ENCODE data around the gene SMG9. TPM values are rescaled to one million over a fixed set of nuclear protein-coding genes. Genes with fewer than 3 reads are reported as not detected.
A peak's percentile ranks its signal among the peaks of the same experiment; 100 is the strongest.
"Not testable (repeated sequence)": the region's sequence is repeated elsewhere in the genome, so short reads cannot be mapped to it uniquely, and the experiment has no call there.

The SMG9 gene
- total RNA-seq, 2 experiments from 2014 or later = 69.1 to 71.0 TPM

GRCh38 chr19:43765109-43765876 is 10.5 kb upstream of the SMG9 start:
- H3K4me1 Mint-ChIP-seq = peaks cover 60% of the 10 kb centered on the region
- H3K36me3 Mint-ChIP-seq (ENCODE audit: low read depth) = peaks cover 28% of the 10 kb centered on the region
- no peaks in the 10 kb centered on the region for H3K27me3 Mint-ChIP-seq
- CTCF ChIA-PET = interaction anchor here (0.6 to 7.4 kb wide), 10 partner anchors 11 to 304 kb away, joined by 3 to 88 read pairs (median 4); partner anchors contain the start of genes KCNN4 and SMG9
- no peaks in the 10 kb centered on the region for H3K9me3 Mint-ChIP-seq
- POLR2A ChIA-PET = interaction anchor here (0.7 to 1.2 kb wide), 4 partner anchors 11 to 97 kb away, joined by 3 to 5 read pairs (median 4); partner anchors contain the start of gene SMG9
- peak; percentile 80 for DNase-seq
- peak overlapping the region; percentile 21 for H3K4me3 Mint-ChIP-seq
- peak overlapping the region; percentile 86 for H3K27ac Mint-ChIP-seq

- not testable (repeated sequence) for H3K9me3 Mint-ChIP-seq, H3K27me3 Mint-ChIP-seq, DNase-seq
- Mint-ChIP-seq H3K36me3 (ENCODE audit: low read depth) (peaks cover 28% of the 10 kb centered on the region), H3K4me1 (peaks cover 60% of the 10 kb centered on the region), H3K4me3 (peak overlapping the region; percentile 21), H3K27ac (peak overlapping the region; percentile 86)
- ChIA-PET CTCF (interaction anchor here (1.0 to 7.4 kb wide), 7 partner anchors 10 to 210 kb away, joined by 3 to 88 read pairs (median 12); partner anchors contain the start of genes KCNN4 and SMG9), POLR2A (interaction anchor here (0.8 to 1.2 kb wide), 2 partner anchors 10 to 96 kb away, joined by 3 to 4 read pairs; partner anchors contain the start of gene SMG9)
Observed at GRCh38 chr19:43764684-43765083, 9.9 kb upstream of the SMG9 start.

- Mint-ChIP-seq H3K4me3 (no peak overlapping the region), H3K27ac (peak overlapping the region; percentile 61)
Observed at GRCh38 chr19:43763473-43763939, 8.7 kb upstream of the SMG9 start.

GRCh38 chr19:43762814-43763213 is 8.1 kb upstream of the SMG9 start:
- Mint-ChIP-seq H3K36me3 (ENCODE audit: low read depth) (peaks cover 25% of the 10 kb centered on the region), H3K4me1 (peaks cover 63% of the 10 kb centered on the region), H3K27me3 (no peaks in the 10 kb centered on the region), H3K27ac (peak overlapping the region; percentile 61), H3K9me3 (no peaks in the 10 kb centered on the region), H3K4me3 (no peak overlapping the region)
- POLR2A ChIA-PET = no interaction called here
- DNase-seq = no peak
- CTCF ChIA-PET = interaction anchor here (1.0 to 7.4 kb wide), 4 partner anchors 8 to 97 kb away, joined by 3 to 81 read pairs (median 4); partner anchors contain the start of gene SMG9

More at GRCh38 chr19:43763473-43763939, 8.7 kb upstream of the SMG9 start:
- no peak for DNase-seq
- H3K36me3 Mint-ChIP-seq (ENCODE audit: low read depth) = peaks cover 22% of the 10 kb centered on the region
- H3K27me3 Mint-ChIP-seq = no peaks in the 10 kb centered on the region
- CTCF ChIA-PET = interaction anchor here (1.0 to 7.4 kb wide), 3 partner anchors 9 to 17 kb away, joined by 4 to 81 read pairs (median 4); partner anchors contain the start of genes KCNN4 and SMG9
- no peaks in the 10 kb centered on the region for H3K9me3 Mint-ChIP-seq
- peaks cover 61% of the 10 kb centered on the region for H3K4me1 Mint-ChIP-seq
- POLR2A ChIA-PET = no interaction called here

- Mint-ChIP-seq H3K36me3 (ENCODE audit: low read depth) (peaks cover 29% of the 10 kb centered on the region), H3K4me1 (peaks cover 63% of the 10 kb centered on the region), H3K27me3 (no peaks in the 10 kb centered on the region), H3K27ac (no peak overlapping the region), H3K9me3 (no peaks in the 10 kb centered on the region), H3K4me3 (no peak overlapping the region)
- POLR2A ChIA-PET = no interaction called here
- CTCF ChIA-PET = interaction anchor here (2.0 kb wide), 1 partner anchor 92 kb away, joined by 6 read pairs; no protein-coding TSS in a partner anchor
- DNase-seq = no peak
Observed at GRCh38 chr19:43760941-43761340, 6.2 kb upstream of the SMG9 start.

- DNase-seq = no peak
- peaks cover 31% of the 10 kb centered on the region for H3K36me3 Mint-ChIP-seq (ENCODE audit: low read depth)
- POLR2A ChIA-PET = no interaction called here
- peaks cover 54% of the 10 kb centered on the region for H3K4me1 Mint-ChIP-seq
- no peaks in the 10 kb centered on the region for H3K27me3 Mint-ChIP-seq
- no peak overlapping the region for H3K4me3 Mint-ChIP-seq
- H3K9me3 Mint-ChIP-seq = no peaks in the 10 kb centered on the region
- CTCF ChIA-PET = no interaction called here
- H3K27ac Mint-ChIP-seq = no peak overlapping the region
Observed at GRCh38 chr19:43759515-43759914, 4.8 kb upstream of the SMG9 start.

GRCh38 chr19:43755256-43755801 is 567 bp upstream of the SMG9 start:
- Mint-ChIP-seq H3K36me3 (ENCODE audit: low read depth) (peaks cover 48% of the 10 kb centered on the region), H3K27ac (peak overlapping the region; percentile 99), H3K4me1 (peaks cover 60% of the 10 kb centered on the region), H3K27me3 (no peaks in the 10 kb centered on the region), H3K9me3 (no peaks in the 10 kb centered on the region), H3K4me3 (peak overlapping the region; percentile 97)
- ChIA-PET POLR2A (interaction anchor here (0.5 to 2.1 kb wide), 3 partner anchors 23 to 1886 kb away, joined by 3 to 6 read pairs (median 3); no protein-coding TSS in a partner anchor), CTCF (interaction anchor here (0.6 to 7.8 kb wide), 3 partner anchors 11 to 1178 kb away, joined by 3 to 81 read pairs (median 3); no protein-coding TSS in a partner anchor)
- peak; percentile 86 for DNase-seq

GRCh38 chr19:43754253-43754502 is 584 bp downstream of the SMG9 start:
- Mint-ChIP-seq H3K27ac (peak overlapping the region; percentile 99), H3K4me1 (peaks cover 56% of the 10 kb centered on the region), H3K36me3 (ENCODE audit: low read depth) (peaks cover 54% of the 10 kb centered on the region), H3K9me3 (no peaks in the 10 kb centered on the region), H3K27me3 (no peaks in the 10 kb centered on the region), H3K4me3 (peak overlapping the region; percentile 97)
- CTCF ChIA-PET = interaction anchor here (0.6 to 7.8 kb wide), 9 partner anchors 9 to 199 kb away, joined by 3 to 81 read pairs (median 4); no protein-coding TSS in a partner anchor
- POLR2A ChIA-PET = interaction anchor here (0.6 to 2.1 kb wide), 2 partner anchors 11 to 86 kb away, joined by 4 to 6 read pairs; no protein-coding TSS in a partner anchor
- no peak for DNase-seq

GRCh38 chr19:43752287-43752875 is 2.4 kb downstream of the SMG9 start:
- H3K27ac Mint-ChIP-seq = no peak overlapping the region
- no peak for DNase-seq
- H3K4me1 Mint-ChIP-seq = peaks cover 50% of the 10 kb centered on the region
- H3K27me3 Mint-ChIP-seq = no peaks in the 10 kb centered on the region
- ChIA-PET CTCF (interaction anchor here (1.0 to 7.8 kb wide), 4 partner anchors 14 to 232 kb away, joined by 3 to 81 read pairs (median 4); no protein-coding TSS in a partner anchor), POLR2A (interaction anchor here (1.5 kb wide), 1 partner anchor 13 kb away, joined by 4 read pairs; no protein-coding TSS in a partner anchor)
- H3K9me3 Mint-ChIP-seq = no peaks in the 10 kb centered on the region
- peaks cover 61% of the 10 kb centered on the region for H3K36me3 Mint-ChIP-seq (ENCODE audit: low read depth)
- peak overlapping the region; percentile 97 for H3K4me3 Mint-ChIP-seq

- Mint-ChIP-seq H3K36me3 (ENCODE audit: low read depth) (peaks cover 60% of the 10 kb centered on the region), H3K27me3 (no peaks in the 10 kb centered on the region), H3K27ac (no peak overlapping the region), H3K4me3 (no peak overlapping the region), H3K4me1 (peaks cover 45% of the 10 kb centered on the region), H3K9me3 (no peaks in the 10 kb centered on the region)
- POLR2A ChIA-PET = no interaction called here
- CTCF ChIA-PET = interaction anchor here (0.8 to 7.8 kb wide), 5 partner anchors 11 to 232 kb away, joined by 3 to 81 read pairs (median 3); no protein-coding TSS in a partner anchor
- no peak for DNase-seq
Observed at GRCh38 chr19:43751466-43752220, 3.1 kb downstream of the SMG9 start.

GRCh38 chr19:43749898-43750297 is 4.9 kb downstream of the SMG9 start:
- no peak for DNase-seq
- peaks cover 61% of the 10 kb centered on the region for H3K36me3 Mint-ChIP-seq (ENCODE audit: low read depth)
- ChIA-PET CTCF (no interaction called here), POLR2A (no interaction called here)
- H3K27ac Mint-ChIP-seq = no peak overlapping the region
- peaks cover 37% of the 10 kb centered on the region for H3K4me1 Mint-ChIP-seq
- no peaks in the 10 kb centered on the region for H3K9me3 Mint-ChIP-seq
- no peak overlapping the region for H3K4me3 Mint-ChIP-seq
- no peaks in the 10 kb centered on the region for H3K27me3 Mint-ChIP-seq

GRCh38 chr19:43749152-43749551 is 5.6 kb downstream of the SMG9 start:
- H3K4me1 Mint-ChIP-seq = peaks cover 37% of the 10 kb centered on the region
- POLR2A ChIA-PET = no interaction called here
- no peaks in the 10 kb centered on the region for H3K9me3 Mint-ChIP-seq
- no peak for DNase-seq
- peaks cover 65% of the 10 kb centered on the region for H3K36me3 Mint-ChIP-seq (ENCODE audit: low read depth)
- no peak overlapping the region for H3K27ac Mint-ChIP-seq
- H3K4me3 Mint-ChIP-seq = no peak overlapping the region
- no peaks in the 10 kb centered on the region for H3K27me3 Mint-ChIP-seq
- CTCF ChIA-PET = interaction anchor here (0.6 kb wide), 1 partner anchor 80 kb away, joined by 3 read pairs; no protein-coding TSS in a partner anchor

Measured in activated CD4-positive, alpha-beta T cell treated with anti-CD3 and anti-CD28 coated beads, Interleukin-2, amount 10 ng/mL, durations not matched to agents 7 days and 5 days (primary cell).